Activated CD8-positive, alpha-beta memory T cell treated with anti-CD3 and anti-CD28 coated beads, Interleukin-2, amount 10 ng/mL, durations not matched to agents 7 days and 5 days (primary cell): ENCODE data around the gene BCAP31. TPM values are rescaled to one million over a fixed set of nuclear protein-coding genes. Genes with fewer than 3 reads are reported as not detected.
"Not testable (repeated sequence)": the region's sequence is repeated elsewhere in the genome, so short reads cannot be mapped to it uniquely, and the experiment has no call there.

ENCODE experiments used
- ATAC-seq: fragments of 150-1000 bp; cut with Tn5 transposase; one replicate; pipeline ENCODE4 v1.10.0; 2021; ENCODE audit warnings: moderate library complexity
- CTCF ChIA-PET: fragments of 350-600 bp; sonication (Branson Sonifier 250); formaldehyde crosslinking; loops from one replicate; lab custom pipeline; 2021; ENCODE audit warnings: antibody characterized with exemption; lab: Charles Lee
- DNase-seq: peaks from one replicate; pipeline ENCODE4 v3.0.0-alpha.2; 2020
- H3K27ac Mint-ChIP-seq: one replicate; pipeline ENCODE4 v1.8.0; 2021; ENCODE audit warnings: mild to moderate bottlenecking, mixed read lengths
- H3K27me3 Mint-ChIP-seq: one replicate; pipeline ENCODE4 v1.8.0; 2021; ENCODE audit warnings: mixed read lengths
- H3K36me3 Mint-ChIP-seq: one replicate; pipeline ENCODE4 v1.8.0; 2021; ENCODE audit warnings: mild to moderate bottlenecking, mixed read lengths
- H3K4me1 Mint-ChIP-seq: one replicate; pipeline ENCODE4 v1.8.0; 2021; ENCODE audit warnings: mixed read lengths
- H3K4me3 Mint-ChIP-seq: one replicate; pipeline ENCODE4 v1.8.0; 2021; ENCODE audit warnings: mild to moderate bottlenecking, moderate library complexity, mixed read lengths
- H3K9me3 Mint-ChIP-seq: one replicate; pipeline ENCODE4 v1.8.0; 2022; ENCODE audit warnings: low read depth, mixed read lengths
- total RNA-seq, 2 experiments: library from RNA; stranded (reverse); gene quantifications; one replicate each; pipeline ENCODE4 v1.2.3, GENCODE V29; 2021

The BCAP31 gene
- total RNA-seq, 2 experiments from 2014 or later, result 137 to 148 TPM

- no peak for ATAC-seq
- CTCF ChIA-PET, result no interaction called here
Observed at GRCh38 chrX:153746359-153746758, 22.2 kb upstream of the BCAP31 start.

GRCh38 chrX:153745067-153745433 lies 20.9 kb upstream of the BCAP31 start:
- H3K27ac Mint-ChIP-seq, H3K9me3 Mint-ChIP-seq, DNase-seq, ATAC-seq, H3K4me3 Mint-ChIP-seq, H3K36me3 Mint-ChIP-seq, CTCF ChIA-PET: not testable (repeated sequence)
- Mint-ChIP-seq H3K27me3 (peaks cover 15% of the 10 kb centered on the region), H3K4me1 (peaks cover 11% of the 10 kb centered on the region)

More at GRCh38 chrX:153746359-153746758, 22.2 kb upstream of the BCAP31 start:
- H3K27ac Mint-ChIP-seq, result no peak overlapping the region
- no peaks in the 10 kb centered on the region for H3K36me3 Mint-ChIP-seq
- no peaks in the 10 kb centered on the region for H3K9me3 Mint-ChIP-seq
- H3K4me1 Mint-ChIP-seq, result peaks cover under 1% of the 10 kb centered on the region
- H3K27me3 Mint-ChIP-seq, result peaks cover 17% of the 10 kb centered on the region
- no peak overlapping the region for H3K4me3 Mint-ChIP-seq
- DNase-seq, result no peak

- DNase-seq, result no peak
- no peak for ATAC-seq
- no peaks in the 10 kb centered on the region for H3K9me3 Mint-ChIP-seq
Observed at GRCh38 chrX:153744210-153745066, 20.3 kb upstream of the BCAP31 start.

GRCh38 chrX:153743468-153744209 lies 19.5 kb upstream of the BCAP31 start:
- H3K36me3 Mint-ChIP-seq, DNase-seq, H3K27ac Mint-ChIP-seq, ATAC-seq, H3K4me3 Mint-ChIP-seq, CTCF ChIA-PET, H3K9me3 Mint-ChIP-seq: not testable (repeated sequence)
- peaks cover 11% of the 10 kb centered on the region for H3K27me3 Mint-ChIP-seq
- H3K4me1 Mint-ChIP-seq, result peaks cover 17% of the 10 kb centered on the region

More at GRCh38 chrX:153744210-153745066, 20.3 kb upstream of the BCAP31 start:
- no peak overlapping the region for H3K4me3 Mint-ChIP-seq
- peaks cover 11% of the 10 kb centered on the region for H3K27me3 Mint-ChIP-seq
- H3K36me3 Mint-ChIP-seq, result no peaks in the 10 kb centered on the region
- peaks cover 17% of the 10 kb centered on the region for H3K4me1 Mint-ChIP-seq
- no peak overlapping the region for H3K27ac Mint-ChIP-seq
- CTCF ChIA-PET, result no interaction called here

- H3K4me3 Mint-ChIP-seq, H3K9me3 Mint-ChIP-seq, DNase-seq, CTCF ChIA-PET, H3K27ac Mint-ChIP-seq, ATAC-seq, H3K36me3 Mint-ChIP-seq: not testable (repeated sequence)
- peaks cover 17% of the 10 kb centered on the region for H3K4me1 Mint-ChIP-seq
- peaks cover 11% of the 10 kb centered on the region for H3K27me3 Mint-ChIP-seq
Observed at GRCh38 chrX:153742796-153743467, 18.7 kb upstream of the BCAP31 start.

- H3K4me3 Mint-ChIP-seq, CTCF ChIA-PET, H3K27ac Mint-ChIP-seq, H3K36me3 Mint-ChIP-seq, ATAC-seq, DNase-seq, H3K9me3 Mint-ChIP-seq: not testable (repeated sequence)
- H3K4me1 Mint-ChIP-seq, result peaks cover 17% of the 10 kb centered on the region
- peaks cover 11% of the 10 kb centered on the region for H3K27me3 Mint-ChIP-seq
Observed at GRCh38 chrX:153742111-153742510, 17.9 kb upstream of the BCAP31 start.

- CTCF ChIA-PET, result no interaction called here
- no peak overlapping the region for H3K4me3 Mint-ChIP-seq
- no peaks in the 10 kb centered on the region for H3K9me3 Mint-ChIP-seq
- no peak for ATAC-seq
- H3K27ac Mint-ChIP-seq, result no peak overlapping the region
- peaks cover 8% of the 10 kb centered on the region for H3K27me3 Mint-ChIP-seq
- H3K36me3 Mint-ChIP-seq, result no peaks in the 10 kb centered on the region
- peaks cover 17% of the 10 kb centered on the region for H3K4me1 Mint-ChIP-seq
- DNase-seq, result no peak
Observed at GRCh38 chrX:153741446-153741845, 17.3 kb upstream of the BCAP31 start.

GRCh38 chrX:153740631-153741222 lies 16.5 kb upstream of the BCAP31 start:
- Mint-ChIP-seq H3K9me3 (no peaks in the 10 kb centered on the region), H3K4me1 (peaks cover 19% of the 10 kb centered on the region), H3K27me3 (peaks cover 6% of the 10 kb centered on the region), H3K4me3 (peak overlapping the region; percentile 33), H3K27ac (peak overlapping the region; percentile 88), H3K36me3 (no peaks in the 10 kb centered on the region)
- DNase-seq, result no peak
- CTCF ChIA-PET, result no interaction called here
- no peak for ATAC-seq

- Mint-ChIP-seq H3K4me1 (peaks cover 27% of the 10 kb centered on the region), H3K27ac (peak overlapping the region; percentile 88), H3K36me3 (peaks cover under 1% of the 10 kb centered on the region), H3K4me3 (peak overlapping the region; percentile 33), H3K9me3 (no peaks in the 10 kb centered on the region), H3K27me3 (peaks cover 3% of the 10 kb centered on the region)
- ATAC-seq (peak; percentile 94), DNase-seq (peak; percentile 65)
- CTCF ChIA-PET, result no interaction called here
Observed at GRCh38 chrX:153739754-153740486, 15.7 kb upstream of the BCAP31 start.

GRCh38 chrX:153738056-153738605 lies 13.9 kb upstream of the BCAP31 start:
- ATAC-seq (no peak), DNase-seq (no peak)
- Mint-ChIP-seq H3K4me1 (peaks cover 31% of the 10 kb centered on the region), H3K36me3 (peaks cover 8% of the 10 kb centered on the region), H3K27ac (no peak overlapping the region), H3K27me3 (no peaks in the 10 kb centered on the region), H3K4me3 (no peak overlapping the region), H3K9me3 (peaks cover 2% of the 10 kb centered on the region)
- CTCF ChIA-PET, result no interaction called here

GRCh38 chrX:153736871-153737441 lies 12.8 kb upstream of the BCAP31 start:
- no peak for DNase-seq
- CTCF ChIA-PET, result no interaction called here
- no peak overlapping the region for H3K4me3 Mint-ChIP-seq
- no peak overlapping the region for H3K27ac Mint-ChIP-seq
- peaks cover 13% of the 10 kb centered on the region for H3K36me3 Mint-ChIP-seq
- ATAC-seq, result no peak
- H3K27me3 Mint-ChIP-seq, result no peaks in the 10 kb centered on the region
- H3K9me3 Mint-ChIP-seq, result peaks cover 2% of the 10 kb centered on the region
- H3K4me1 Mint-ChIP-seq, result peaks cover 36% of the 10 kb centered on the region
